GM12892 (cell line): ENCODE results near the gene LRRC36.

Source experiments
- POLR2A ChIP-seq: IDR thresholded peaks from 2 replicates; pipeline ENCODE4 v1.6.1; 2011; ENCODE audit warnings: low read depth, low read length, control low read depth
- POLR2AphosphoS5 ChIP-seq: IDR thresholded peaks from 2 replicates; pipeline ENCODE4 v1.6.1; 2011; ENCODE audit warnings: low read depth, low read length, control low read depth

DNA sequence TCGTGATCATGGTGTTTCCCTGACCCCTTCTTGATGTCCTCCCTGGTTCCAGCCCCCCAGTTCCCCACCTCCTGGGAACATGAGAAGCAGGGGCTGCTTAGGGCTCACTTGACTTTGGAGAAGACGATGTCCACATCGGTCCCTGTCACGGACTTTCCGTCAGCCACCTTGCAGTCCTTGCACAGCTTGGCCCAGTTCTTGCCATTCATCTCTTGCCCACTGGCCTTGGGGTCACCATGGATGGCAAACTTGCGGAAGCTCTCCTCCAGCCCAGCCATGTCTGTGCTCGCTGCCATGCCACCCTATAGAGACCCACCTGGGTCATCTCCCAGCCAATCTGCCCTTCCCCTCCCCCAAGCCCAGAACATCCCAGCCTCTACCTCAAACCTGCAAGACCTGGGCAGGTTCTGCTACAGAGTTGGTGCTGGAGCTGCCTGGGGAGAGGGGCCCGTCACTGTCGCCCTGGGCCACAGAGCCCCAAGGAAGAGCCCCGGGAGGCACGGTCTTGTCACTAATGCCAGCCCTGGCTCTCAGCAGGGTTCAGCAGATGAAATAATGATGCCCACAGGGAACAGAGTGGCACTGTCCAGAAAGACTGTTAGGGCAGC lies 64.3 kb downstream of the LRRC36 start:
- TF ChIP-seq POLR2A (no peak), POLR2AphosphoS5 (no peak)
